DND-41 (cell line): Measurements from ENCODE around the gene ACTN1.

Source experiments
- ATAC-seq: fragments of 200-7000 bp; cut with Tn5 transposase; 3 replicates; pipeline ENCODE4 v1.9.1; 2021; ENCODE audit warnings: low read depth; ENCODE audit not compliant: insufficient read depth
- DNase-seq: peaks from one replicate; pipeline ENCODE4 v3.0.0-alpha.2; 2020
- H2AFZ ChIP-seq: 2 replicates; pipeline ENCODE4 v1.6.0; 2012; ENCODE audit warnings: low read depth, low read length
- H3K27ac ChIP-seq: 2 replicates; pipeline ENCODE4 v1.5.1; 2012; ENCODE audit warnings: low read length, inconsistent platforms
- H3K27me3 ChIP-seq: fragments of 200-600 bp; sonication (generic); 2 replicates; pipeline ENCODE4 v1.6.0; 2012; ENCODE audit warnings: low read length, mild to moderate bottlenecking, inconsistent platforms; ENCODE audit not compliant: insufficient read depth, poor library complexity
- H3K36me3 ChIP-seq: 2 replicates; pipeline ENCODE4 v1.5.1; 2012; ENCODE audit warnings: low read length, inconsistent platforms; ENCODE audit not compliant: insufficient read depth
- H3K4me1 ChIP-seq: 2 replicates; pipeline ENCODE4 v1.5.1; 2012; ENCODE audit warnings: mild to moderate bottlenecking, low read length; ENCODE audit not compliant: insufficient read depth
- H3K4me2 ChIP-seq: 2 replicates; pipeline ENCODE4 v1.6.0; 2012; ENCODE audit warnings: mild to moderate bottlenecking, moderate library complexity, low read length, inconsistent platforms; ENCODE audit not compliant: insufficient read depth
- H3K4me3 ChIP-seq, 2 experiments: fragments of 200-600 bp in 1 of 2; shearing (Covaris generic) in 1 of 2; 2 replicates each; pipeline ENCODE4 v1.5.1; 2012 to 2016; ENCODE audit warnings: inconsistent platforms in 2 of 2, low read length in 2 of 2, mild to moderate bottlenecking in 2 of 2, low read depth in 1 of 2, moderate library complexity in 1 of 2
- H3K79me2 ChIP-seq: 2 replicates; pipeline ENCODE4 v1.6.0; 2012; ENCODE audit warnings: low read length, inconsistent platforms; ENCODE audit not compliant: insufficient read depth
- H3K9ac ChIP-seq: 2 replicates; pipeline ENCODE4 v1.6.0; 2012; ENCODE audit warnings: low read depth, mild to moderate bottlenecking, inconsistent platforms, low read length, moderate library complexity
- H3K9me3 ChIP-seq: 2 replicates; pipeline ENCODE4 v1.5.1; 2012; ENCODE audit warnings: low read length, moderate library complexity, mild to moderate bottlenecking, inconsistent platforms; ENCODE audit not compliant: insufficient read depth, severe bottlenecking
- H4K20me1 ChIP-seq: 2 replicates; pipeline ENCODE4 v1.6.0; 2012; ENCODE audit warnings: low read length; ENCODE audit not compliant: insufficient read depth
- EZH2 ChIP-seq: IDR thresholded peaks from 3 replicates; pipeline ENCODE4 v1.6.1; 2012; ENCODE audit warnings: borderline replicate concordance, low read depth, mild to moderate bottlenecking, moderate library complexity, low read length, inconsistent platforms; ENCODE audit not compliant: severe bottlenecking
- TF ChIP-seq, protein P1 (sequence below): IDR thresholded peaks from 2 replicates; pipeline ENCODE4 v1.5.1; 2012; ENCODE audit warnings: borderline replicate concordance, low read length, moderate library complexity, mild to moderate bottlenecking; ENCODE audit not compliant: poor library complexity, severe bottlenecking; ENCODE audit errors: extremely low read depth

ACTN1 gene

DNA sequence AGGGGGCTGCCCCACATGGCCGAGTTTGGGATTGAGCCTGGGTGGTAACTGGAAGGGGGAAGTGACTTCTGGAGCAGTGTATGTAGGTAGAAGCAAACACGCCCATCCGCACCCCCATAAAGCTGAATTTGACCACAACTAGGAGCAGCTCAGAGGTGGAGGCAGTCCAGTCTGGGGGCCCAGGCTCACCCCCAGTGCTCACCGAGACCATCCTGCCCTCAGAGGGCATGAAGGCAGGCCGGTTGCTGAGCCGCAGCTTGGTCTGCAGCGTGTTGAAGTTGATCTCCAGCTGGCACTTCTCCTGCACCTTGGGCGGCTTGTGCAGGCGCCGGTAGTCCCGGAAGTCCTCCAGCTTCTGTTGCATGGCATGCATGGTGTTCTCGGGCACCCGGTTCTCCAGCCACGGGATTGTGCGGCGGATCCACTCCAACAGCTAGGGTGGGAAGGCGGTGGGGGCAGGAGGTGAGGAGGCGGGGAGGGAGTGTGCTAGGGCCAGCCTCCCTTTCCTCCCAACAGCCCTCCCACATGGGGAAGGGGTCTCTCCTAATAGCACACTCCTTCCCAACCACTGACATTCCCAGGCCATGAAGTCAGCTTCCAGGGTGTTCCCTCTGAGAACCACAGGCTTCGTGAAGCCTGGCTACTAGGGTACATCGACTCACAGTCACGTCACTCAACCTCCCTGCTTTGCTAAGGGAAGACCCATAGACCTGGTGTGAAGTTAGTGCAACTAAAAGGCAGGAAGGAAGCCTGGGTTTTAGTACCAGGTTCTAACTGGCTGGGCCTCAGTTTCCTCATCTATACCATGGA, 87.0 kb downstream of the ACTN1 start:
- H3K9me3 ChIP-seq: no peaks in the 10 kb centered on the region
- H4K20me1 ChIP-seq: peaks cover 4% of the 10 kb centered on the region; the same call in 1 of the 2 replicates

DNA sequence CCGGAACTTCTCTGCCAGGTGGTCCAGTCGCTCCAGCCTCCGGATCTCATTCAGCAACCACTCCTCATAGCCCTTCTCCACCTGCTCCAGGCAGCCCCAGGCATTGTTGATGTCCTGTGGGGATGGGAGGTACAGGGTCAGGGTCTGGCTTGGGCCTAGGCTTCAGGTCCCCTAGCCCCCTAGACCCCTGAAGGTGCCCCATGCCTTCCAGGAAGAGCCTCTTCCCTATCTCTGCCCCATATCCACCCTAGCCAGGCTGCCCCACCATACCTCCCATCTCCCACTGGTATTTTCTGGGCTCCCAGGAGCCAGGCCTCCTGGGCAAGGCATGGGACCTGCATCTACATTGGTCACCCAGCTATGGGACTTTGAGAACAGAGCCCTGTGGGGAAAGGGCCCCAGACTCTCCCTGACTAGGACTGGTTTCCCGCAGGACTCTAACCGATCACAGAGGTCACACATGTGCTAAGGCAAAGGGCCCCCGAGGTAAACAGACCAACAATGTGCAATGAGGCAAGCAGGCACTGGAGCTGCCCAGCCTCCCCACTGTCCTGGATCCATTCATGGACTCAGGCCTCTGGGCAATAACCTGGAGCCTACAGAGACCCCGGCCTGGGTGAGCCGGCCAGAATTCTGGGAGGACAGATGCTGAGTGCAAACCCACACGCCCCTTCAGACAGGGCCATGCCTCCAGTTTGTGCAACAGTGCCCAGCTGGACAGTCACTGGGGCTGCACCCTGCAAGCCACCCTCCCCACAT, 88.8 kb downstream of the ACTN1 start:
- ATAC-seq (no peak), DNase-seq (no peak)
- Histone ChIP-seq H2AFZ (no peak overlapping the region), H3K27ac (no peak overlapping the region), H3K9ac (no peak overlapping the region), H3K4me1 (no peaks in the 10 kb centered on the region), H3K9me3 (no peaks in the 10 kb centered on the region), H3K4me3 (no peak overlapping the region), H3K36me3 (peaks cover 84% of the 10 kb centered on the region), H3K79me2 (no peaks in the 10 kb centered on the region), H3K4me2 (no peak overlapping the region), H4K20me1 (peaks cover 4% of the 10 kb centered on the region; the same call in 1 of the 2 replicates), H3K27me3 (no peaks in the 10 kb centered on the region)
- TF ChIP-seq, protein P1, sequence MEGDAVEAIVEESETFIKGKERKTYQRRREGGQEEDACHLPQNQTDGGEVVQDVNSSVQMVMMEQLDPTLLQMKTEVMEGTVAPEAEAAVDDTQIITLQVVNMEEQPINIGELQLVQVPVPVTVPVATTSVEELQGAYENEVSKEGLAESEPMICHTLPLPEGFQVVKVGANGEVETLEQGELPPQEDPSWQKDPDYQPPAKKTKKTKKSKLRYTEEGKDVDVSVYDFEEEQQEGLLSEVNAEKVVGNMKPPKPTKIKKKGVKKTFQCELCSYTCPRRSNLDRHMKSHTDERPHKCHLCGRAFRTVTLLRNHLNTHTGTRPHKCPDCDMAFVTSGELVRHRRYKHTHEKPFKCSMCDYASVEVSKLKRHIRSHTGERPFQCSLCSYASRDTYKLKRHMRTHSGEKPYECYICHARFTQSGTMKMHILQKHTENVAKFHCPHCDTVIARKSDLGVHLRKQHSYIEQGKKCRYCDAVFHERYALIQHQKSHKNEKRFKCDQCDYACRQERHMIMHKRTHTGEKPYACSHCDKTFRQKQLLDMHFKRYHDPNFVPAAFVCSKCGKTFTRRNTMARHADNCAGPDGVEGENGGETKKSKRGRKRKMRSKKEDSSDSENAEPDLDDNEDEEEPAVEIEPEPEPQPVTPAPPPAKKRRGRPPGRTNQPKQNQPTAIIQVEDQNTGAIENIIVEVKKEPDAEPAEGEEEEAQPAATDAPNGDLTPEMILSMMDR: no peak

More for the DNA sequence above, 87.0 kb downstream of the ACTN1 start:
- Histone ChIP-seq H3K4me2 (no peak overlapping the region), H3K79me2 (no peaks in the 10 kb centered on the region), H3K27me3 (no peaks in the 10 kb centered on the region), H3K4me3 (no peak overlapping the region), H2AFZ (no peak overlapping the region), H3K9ac (no peak overlapping the region), H3K27ac (no peak overlapping the region), H3K4me1 (no peaks in the 10 kb centered on the region), H3K36me3 (peaks cover 88% of the 10 kb centered on the region)
- no peak for ATAC-seq
- TF ChIP-seq, protein P1: no peak
- no peak for DNase-seq

DNA sequence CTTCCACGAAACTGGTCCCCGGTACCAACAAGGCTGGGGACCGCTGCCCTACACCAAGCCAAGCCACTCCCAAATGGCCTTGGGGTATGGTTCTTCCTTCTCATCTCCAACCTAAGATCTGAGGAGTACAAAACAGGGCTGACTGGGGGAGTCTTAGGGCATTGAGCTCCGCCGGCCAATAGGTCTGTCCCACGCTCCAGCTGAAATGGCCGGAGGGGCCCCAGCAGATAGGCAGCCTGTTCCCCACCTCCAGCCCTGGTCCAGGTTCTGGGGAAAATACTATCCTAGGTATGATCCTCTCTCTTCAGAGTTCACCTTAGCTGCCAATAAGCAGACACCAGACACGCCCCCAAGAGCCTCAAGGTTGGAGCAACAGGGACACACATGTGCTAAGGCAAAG, 90.2 kb downstream of the ACTN1 start:
- Histone ChIP-seq H4K20me1 (peaks cover 4% of the 10 kb centered on the region; the same call in 1 of the 2 replicates), H3K4me1 (no peaks in the 10 kb centered on the region), H3K4me3 (no peak overlapping the region), H2AFZ (no peak overlapping the region), H3K4me2 (no peak overlapping the region), H3K79me2 (no peaks in the 10 kb centered on the region), H3K27ac (no peak overlapping the region), H3K36me3 (peaks cover 85% of the 10 kb centered on the region), H3K27me3 (no peaks in the 10 kb centered on the region), H3K9ac (no peak overlapping the region), H3K9me3 (no peaks in the 10 kb centered on the region)
- TF ChIP-seq, protein P1: no peak
- no peak for TF ChIP-seq EZH2
- ATAC-seq (no peak), DNase-seq (no peak)
